Spleen (tissue), 11 donors: ENCODE results near the gene PCDHB3. TPM values are rescaled to one million over a fixed set of nuclear protein-coding genes. Genes with fewer than 3 reads are reported as not detected.

Source experiments
- DNase-seq: peaks from one replicate; pipeline ENCODE4 v3.0.0-alpha.2; 2020
- H3K27ac ChIP-seq, 8 donors: fragments of 200-600 bp; sonication (generic) in 7 of 8; 1 replicate in 4 of 8; 2 replicates in 4 of 8; pipeline versions ENCODE4 v1.5.0 to v1.8.0; 2016 to 2021; ENCODE audit warnings: inconsistent platforms in 4 of 8, mild to moderate bottlenecking in 4 of 8, moderate library complexity in 1 of 8
- H3K27me3 ChIP-seq, 7 donors: fragments of 200-600 bp; sonication (generic) in 6 of 7; replicated peaks in 1 of 7; 1 replicate in 4 of 7; 2 replicates in 3 of 7; pipeline versions ENCODE4 v1.5.0 to v1.8.0; 2016 to 2021; ENCODE audit warnings: inconsistent platforms in 3 of 7, mild to moderate bottlenecking in 1 of 7
- H3K36me3 ChIP-seq, 6 donors: fragments of 200-600 bp; sonication (generic) in 5 of 6; 1 replicate in 4 of 6; 2 replicates in 2 of 6; pipeline versions ENCODE4 v1.5.0 to v1.8.0; 2016 to 2021; ENCODE audit warnings: inconsistent platforms in 2 of 6
- H3K4me1 ChIP-seq, 6 donors: fragments of 200-600 bp; sonication (generic) in 5 of 6; 1 replicate in 3 of 6; 2 replicates in 3 of 6; pipeline versions ENCODE4 v1.5.0 to v1.8.0; 2016 to 2021; ENCODE audit warnings: inconsistent platforms in 3 of 6
- H3K4me3 ChIP-seq, 8 donors: fragments of 200-600 bp; sonication (generic) in 7 of 8; 1 replicate in 4 of 8; 2 replicates in 4 of 8; pipeline versions ENCODE4 v1.5.0 to v1.8.0; 2016 to 2021; ENCODE audit warnings: inconsistent platforms in 4 of 8, mild to moderate bottlenecking in 4 of 8, moderate library complexity in 2 of 8
- H3K9me3 ChIP-seq, 8 donors: fragments of 200-600 bp; sonication (generic) in 7 of 8; 1 replicate in 4 of 8; 2 replicates in 4 of 8; pipeline versions ENCODE4 v1.5.0 to v1.8.0; 2016 to 2021; ENCODE audit warnings: inconsistent platforms in 4 of 8
- POLR2A ChIP-seq, 3 donors: fragments of 450-650 bp; IDR thresholded peaks; one replicate each; pipeline ENCODE4 v1.5.1; 2017; ENCODE audit warnings: antibody characterized with exemption in 3 of 3, mild to moderate bottlenecking in 1 of 3
- POLR2AphosphoS5 ChIP-seq, 3 donors: sonication (generic); formaldehyde crosslinking; IDR thresholded peaks; one replicate each; pipeline ENCODE4 v1.5.1; 2017; ENCODE audit warnings: antibody characterized with exemption in 3 of 3
- WGBS, 5 donors: extraction: QIAGEN DNeasy Blood & Tissue Kit in 3 of 5; methylation state at CpG; one replicate each; pipeline versions ENCODE4 v1.1.5 to v1.1.7; 2013 to 2018; 5-methylcytosine and 5-hydroxymethylcytosine counted together
- intact Hi-C: fragments of 100-400 bp; cut with DNase I; formaldehyde crosslinking; loops from one replicate; pipeline ENCODE4 v1.15.0; 2023; ENCODE audit warnings: low total_unique reads
- polyA plus RNA-seq, 3 donors: library from polyadenylated mRNA; stranded (reverse); fragments of 200-250 nt; gene quantifications; one replicate each; pipeline ENCODE4 v1.2.1, GENCODE V29; 2013
- total RNA-seq, 7 donors: library from RNA; depleted of rRNA in 3 of 7; stranded (reverse); fragments of >200 nt in 3 of 7; fragmentation: NEBNext Ultra II Directional in 4 of 7; extraction: Animal tissue kit (Norgen Biotek cat#: 25700) in 4 of 7; gene quantifications; one replicate each; pipeline versions ENCODE4 v1.1.0 to v1.2.1, GENCODE V29; 2016 to 2021
- TF ChIP-seq, protein P1 (sequence below), 11 experiments: fragments of 200-600 bp in 7 of 11; fragments of 450-650 bp in 4 of 11; sonication (generic) in 4 of 11; IDR thresholded peaks in 8 of 11; conservative IDR thresholded peaks in 3 of 11; 1 replicate in 7 of 11; 2 replicates in 4 of 11; pipeline versions ENCODE4 v1.4.0 to v1.8.0; 2016 to 2021; ENCODE audit warnings: antibody characterized with exemption in 11 of 11, inconsistent platforms in 4 of 11, mild to moderate bottlenecking in 1 of 11
- donor health status: healthy with polysubstance abuse.
- donor health status: DM: no; HTN: no; CAD: no; lungs with moderate emphysema.
- donor health status: DM: no; HTN: no; CAD: no.
- donor health status: Bipolar disorder and iron deficiency.
- donor health status: healthy.
- donor health status: DM: no; HTN: no; CAD: no.
- donor health status: DM: yes; HTN: yes; CAD: no.

PCDHB3 gene
- total and polyA plus RNA-seq, 10 donors, result 0.08 to 3.1 (median 0.97) TPM; not detected in 1

DNA sequence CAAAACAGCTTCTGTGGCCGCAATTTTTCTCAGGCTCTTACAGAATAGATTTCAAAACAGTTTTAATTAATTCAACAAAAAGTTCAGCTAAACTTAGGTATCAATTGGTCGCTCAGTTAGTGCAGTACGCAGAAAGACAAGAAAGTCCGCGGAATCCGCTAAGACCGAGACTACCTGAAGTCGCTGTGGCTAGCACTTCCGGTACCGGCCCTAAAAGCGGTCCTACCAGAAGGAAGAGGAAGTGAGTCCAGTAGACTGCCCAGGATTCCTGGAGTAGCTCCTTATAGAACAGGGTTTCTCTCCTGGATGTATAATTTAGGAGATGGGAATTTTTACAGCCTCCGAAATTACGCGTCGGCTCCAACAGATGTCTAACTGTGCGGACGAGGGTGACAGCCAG is 22.4 kb upstream of the PCDHB3 start:
- intact Hi-C loops, result no loop called here
- Histone ChIP-seq H3K27me3 (peaks cover 0 to 43% (median 0%) of the 10 kb centered on the region in 7 donors), H3K9me3 (peaks cover 0 to 30% (median 19%) of the 10 kb centered on the region in 8 donors), H3K36me3 (no peaks in the 10 kb centered on the region), H3K4me1 (no peaks in the 10 kb centered on the region), H3K27ac (no peak overlapping the region), H3K4me3 (peak overlapping the region in 2 of 8 donors; percentile 5 to 24)
- 48 to 57% (median 50%) methylated on average over 17 of the region's 17 CpGs for WGBS, 5 donors
- no peak for TF ChIP-seq POLR2AphosphoS5 (IDR thresholded peaks at IDR 0.05)
- no peak for TF ChIP-seq POLR2A (IDR thresholded peaks at IDR 0.05)
- TF ChIP-seq, protein P1, sequence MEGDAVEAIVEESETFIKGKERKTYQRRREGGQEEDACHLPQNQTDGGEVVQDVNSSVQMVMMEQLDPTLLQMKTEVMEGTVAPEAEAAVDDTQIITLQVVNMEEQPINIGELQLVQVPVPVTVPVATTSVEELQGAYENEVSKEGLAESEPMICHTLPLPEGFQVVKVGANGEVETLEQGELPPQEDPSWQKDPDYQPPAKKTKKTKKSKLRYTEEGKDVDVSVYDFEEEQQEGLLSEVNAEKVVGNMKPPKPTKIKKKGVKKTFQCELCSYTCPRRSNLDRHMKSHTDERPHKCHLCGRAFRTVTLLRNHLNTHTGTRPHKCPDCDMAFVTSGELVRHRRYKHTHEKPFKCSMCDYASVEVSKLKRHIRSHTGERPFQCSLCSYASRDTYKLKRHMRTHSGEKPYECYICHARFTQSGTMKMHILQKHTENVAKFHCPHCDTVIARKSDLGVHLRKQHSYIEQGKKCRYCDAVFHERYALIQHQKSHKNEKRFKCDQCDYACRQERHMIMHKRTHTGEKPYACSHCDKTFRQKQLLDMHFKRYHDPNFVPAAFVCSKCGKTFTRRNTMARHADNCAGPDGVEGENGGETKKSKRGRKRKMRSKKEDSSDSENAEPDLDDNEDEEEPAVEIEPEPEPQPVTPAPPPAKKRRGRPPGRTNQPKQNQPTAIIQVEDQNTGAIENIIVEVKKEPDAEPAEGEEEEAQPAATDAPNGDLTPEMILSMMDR (IDR thresholded peaks at IDR 0.05 in 8 of 11, conservative IDR thresholded peaks at IDR 0.05 in 3 of 11), result no peak
- DNase-seq, result no peak

GRCh38 chr5:141082228-141082627 is 18.0 kb upstream of the PCDHB3 start:
- no peaks in the 10 kb centered on the region for H3K4me1 ChIP-seq

DNA sequence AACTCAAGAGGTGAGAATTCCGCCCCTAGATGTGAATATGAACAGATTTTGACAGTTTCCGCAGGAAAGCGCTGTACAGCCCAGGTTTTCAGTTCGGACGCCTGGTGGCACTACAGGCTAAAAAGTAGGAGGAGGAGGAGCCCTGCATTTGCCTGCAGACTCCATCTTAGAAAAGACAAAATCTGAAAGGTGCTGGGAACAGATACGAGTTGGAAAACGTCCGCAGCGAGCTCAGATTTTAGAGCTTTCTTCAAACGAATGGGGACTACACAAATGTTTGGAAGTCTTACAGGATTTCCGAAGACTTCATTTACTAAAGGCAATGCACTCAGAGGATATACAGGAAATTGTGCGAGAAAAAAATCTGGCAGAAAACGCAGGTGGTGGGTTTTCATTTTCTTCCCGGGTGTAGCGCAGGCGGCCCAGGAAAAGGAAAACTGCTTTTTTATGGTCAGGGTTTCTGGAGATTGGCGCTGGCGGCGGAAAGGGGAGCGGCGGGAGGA is 15.7 kb upstream of the PCDHB3 start:
- Histone ChIP-seq H3K9me3 (peaks cover 0 to 39% (median 10%) of the 10 kb centered on the region in 8 donors), H3K36me3 (no peaks in the 10 kb centered on the region), H3K4me3 (peak overlapping the region in 7 of 8 donors; percentile 5 to 60 (median 21)), H3K27ac (peak overlapping the region in 3 of 8 donors; percentile 28 to 55 (median 31)), H3K27me3 (peaks cover 0 to 52% (median 0%) of the 10 kb centered on the region in 7 donors), H3K4me1 (no peaks in the 10 kb centered on the region)
- intact Hi-C loops, result no loop called here
- WGBS, 5 donors, result 11 to 18% (median 17%) methylated on average over 21 of the region's 21 CpGs
- no peak for TF ChIP-seq POLR2AphosphoS5 (IDR thresholded peaks at IDR 0.05)
- TF ChIP-seq, protein P1 (IDR thresholded peaks at IDR 0.05 in 8 of 11, conservative IDR thresholded peaks at IDR 0.05 in 3 of 11), result peak in 7 of 11 experiments; percentile 28 to 57 (median 38)
- DNase-seq, result no peak

More at GRCh38 chr5:141082228-141082627, 18.0 kb upstream of the PCDHB3 start:
- H3K36me3 ChIP-seq, result no peaks in the 10 kb centered on the region
- DNase-seq, result no peak
- H3K27ac ChIP-seq, result no peak overlapping the region
- peaks cover 0 to 38% (median 15%) of the 10 kb centered on the region in 8 donors for H3K9me3 ChIP-seq
- TF ChIP-seq POLR2AphosphoS5 (IDR thresholded peaks at IDR 0.05) (no peak), POLR2A (IDR thresholded peaks at IDR 0.05) (no peak)
- TF ChIP-seq, protein P1 (IDR thresholded peaks at IDR 0.05 in 8 of 11, conservative IDR thresholded peaks at IDR 0.05 in 3 of 11), result no peak
- no peak overlapping the region for H3K4me3 ChIP-seq
- intact Hi-C loops, result no loop called here
- H3K27me3 ChIP-seq, result peaks cover 0 to 65% (median 0%) of the 10 kb centered on the region in 7 donors

- no peak for DNase-seq
- intact Hi-C loops, result no loop called here
- TF ChIP-seq, protein P1 (IDR thresholded peaks at IDR 0.05 in 8 of 11, conservative IDR thresholded peaks at IDR 0.05 in 3 of 11), result no peak
- TF ChIP-seq POLR2AphosphoS5 (IDR thresholded peaks at IDR 0.05), result no peak
- no peak for TF ChIP-seq POLR2A (IDR thresholded peaks at IDR 0.05)
- H3K27me3 ChIP-seq, result peaks cover 0 to 76% (median 0%) of the 10 kb centered on the region in 7 donors
- H3K36me3 ChIP-seq, result no peaks in the 10 kb centered on the region
- no peaks in the 10 kb centered on the region for H3K4me1 ChIP-seq
- peak within 1 kb of the TSS in 2 of 8 donors; percentile 7 to 38 for H3K4me3 ChIP-seq
- 16 to 27% (median 21%) methylated on average over 29 of the region's 29 CpGs for WGBS, 5 donors
- no peak within 1 kb of the TSS for H3K27ac ChIP-seq
- peaks cover 3 to 87% (median 42%) of the 10 kb centered on the region in 8 donors for H3K9me3 ChIP-seq
Observed at GRCh38 chr5:141094481-141095262, 5.6 kb upstream of the PCDHB3 start, which contains the start of gene PCDHB2. Gene PCDHB2 (plus strand): TSS chr5:141094615. CDS start chr5:141094791, 176 bp downstream.
